Germinal center (tissue), 1 donor: ENCODE data around the gene NUTM2G.
"Not testable (repeated sequence)": the region's sequence is repeated elsewhere in the genome, so short reads cannot be mapped to it uniquely, and the experiment has no call there.

Experiments
- DNase-seq: peaks from one replicate; pipeline ENCODE4 v3.0.0; 2012; ENCODE audit warnings: mixed read lengths, low spot score

NUTM2G gene, protein sequence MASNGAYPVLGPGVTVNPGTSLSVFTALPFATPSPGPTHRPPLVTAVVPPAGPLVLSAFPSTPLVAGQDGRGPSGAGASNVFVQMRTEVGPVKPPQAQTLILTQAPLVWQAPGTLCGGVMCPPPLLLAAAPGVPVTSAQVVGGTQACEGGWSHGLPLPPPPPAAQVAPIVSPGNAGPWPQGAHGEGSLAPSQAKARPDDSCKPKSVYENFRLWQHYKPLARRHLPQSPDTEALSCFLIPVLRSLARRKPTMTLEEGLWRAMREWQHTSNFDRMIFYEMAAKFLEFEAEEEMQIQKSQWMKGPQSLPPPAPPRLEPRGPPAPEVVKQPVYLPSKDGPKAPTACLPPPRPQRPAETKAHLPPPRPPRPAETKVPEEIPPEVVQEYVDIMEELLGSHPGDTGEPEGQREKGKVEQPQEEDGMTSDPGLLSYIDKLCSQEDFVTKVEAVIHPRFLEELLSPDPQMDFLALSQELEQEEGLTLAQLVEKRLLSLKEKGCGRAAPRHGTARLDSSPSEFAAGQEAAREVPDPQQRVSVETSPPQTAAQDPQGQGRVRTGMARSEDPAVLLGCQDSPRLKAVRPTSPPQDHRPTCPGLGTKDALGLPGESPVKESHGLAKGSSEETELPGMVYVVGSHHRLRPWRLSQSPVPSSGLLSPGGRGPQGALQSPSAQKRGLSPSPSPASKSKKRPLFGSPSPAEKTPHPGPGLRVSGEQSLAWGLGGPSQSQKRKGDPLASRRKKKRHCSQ

DNA sequence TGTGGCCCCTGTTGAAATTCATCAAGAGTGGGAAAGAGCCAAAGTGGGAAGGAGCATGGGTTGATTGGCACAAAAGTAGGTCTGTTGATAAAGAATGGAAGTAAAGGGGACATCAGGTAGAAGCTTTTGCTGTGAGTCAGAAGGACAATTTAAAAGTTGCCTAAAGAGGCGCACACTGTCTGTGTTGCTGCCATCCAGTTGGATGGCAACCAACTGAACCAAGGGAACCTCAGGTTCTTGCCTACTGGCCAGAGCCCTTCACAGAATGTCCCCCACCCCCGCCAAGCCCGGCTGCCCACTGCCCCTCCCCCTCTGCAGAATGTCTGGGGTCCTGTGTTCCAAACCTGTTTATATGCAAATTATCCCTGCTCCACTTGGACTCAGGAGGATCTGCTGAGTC lies at the start of gene NUTM2G:
Gene NUTM2G (plus strand): TSS at position 301 of the 400 bp plus-strand sequence. CDS start 182 bp downstream, outside the sequence.
- not testable (repeated sequence) for DNase-seq

DNA sequence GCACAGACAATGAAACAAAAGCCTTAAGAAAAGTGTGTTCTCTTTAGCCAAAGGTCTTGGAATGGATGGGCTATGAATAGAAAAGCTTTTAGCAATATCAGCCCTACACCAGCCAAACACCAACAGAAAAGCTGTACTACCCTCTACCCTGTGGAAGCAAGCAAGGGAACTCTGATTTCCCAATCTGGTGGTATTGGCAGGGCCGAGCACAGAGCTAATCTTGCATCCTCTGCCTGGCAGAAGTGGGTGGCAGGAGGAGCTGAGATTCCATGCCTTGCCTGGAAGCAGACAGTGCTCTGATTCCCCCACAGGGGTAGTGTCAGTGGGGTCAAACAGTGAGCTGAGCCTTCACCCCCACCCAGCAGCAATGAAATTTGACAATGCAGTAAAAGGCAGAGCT lies 44.7 kb upstream of the NUTM2G start:
- DNase-seq = no peak

DNA sequence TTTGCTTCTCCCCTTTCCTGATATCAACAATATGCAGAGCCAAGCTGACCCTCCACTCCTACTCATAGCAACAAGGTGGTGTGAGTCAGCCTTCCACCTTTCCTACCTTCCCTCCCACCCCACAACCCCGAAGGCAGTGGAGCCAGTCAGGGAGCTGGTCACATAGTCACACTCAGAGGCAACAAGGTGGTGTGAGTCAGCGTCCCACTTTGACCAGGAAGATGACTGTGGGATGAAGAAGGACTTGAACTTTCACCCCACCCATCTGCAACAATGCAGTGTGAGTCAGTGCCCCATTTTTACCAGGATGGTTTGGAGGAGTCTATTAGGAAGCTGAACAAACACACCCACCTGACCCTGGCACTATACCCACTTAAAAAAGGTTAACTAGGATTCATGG lies 44.2 kb upstream of the NUTM2G start:
- DNase-seq = no peak

DNA sequence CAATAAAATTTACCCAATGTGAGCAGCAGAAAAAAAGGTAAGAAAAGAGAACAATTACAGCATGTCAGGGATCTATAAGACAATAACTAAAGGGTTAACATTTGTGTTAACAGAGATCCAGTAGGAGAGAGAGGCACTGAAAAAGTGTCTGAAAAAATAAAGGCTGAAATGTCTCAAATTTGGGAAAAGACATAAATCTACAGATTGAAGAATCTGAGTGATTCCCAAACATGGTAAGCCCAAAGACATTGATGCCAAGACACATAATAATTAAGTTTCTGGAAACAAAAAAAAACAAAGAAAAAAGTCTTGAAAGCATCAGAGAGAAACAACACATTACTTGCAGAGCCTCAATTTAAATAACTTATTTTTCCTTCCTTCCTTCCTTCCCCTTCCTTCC lies 43.2 kb upstream of the NUTM2G start:
- no peak for DNase-seq

DNA sequence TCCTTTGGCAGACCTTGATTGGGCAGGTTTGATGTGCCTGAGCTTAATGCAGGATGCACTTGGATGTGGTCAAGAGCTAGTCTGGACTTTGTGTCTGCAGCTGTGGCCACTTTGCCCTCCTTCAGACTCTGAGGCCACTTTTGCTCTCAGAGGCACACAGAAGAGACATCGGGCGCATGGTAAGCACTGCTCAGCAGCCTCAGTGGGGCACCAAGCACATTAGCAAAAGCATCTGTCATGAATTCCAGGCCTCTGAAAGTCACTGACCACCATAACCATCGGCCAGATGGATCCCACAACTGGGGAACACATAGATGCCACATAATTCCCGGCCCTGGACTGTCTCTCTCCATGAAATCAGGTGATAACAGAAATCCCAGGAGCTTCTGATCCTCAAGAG lies 40.1 kb upstream of the NUTM2G start:
- DNase-seq = no peak

DNA sequence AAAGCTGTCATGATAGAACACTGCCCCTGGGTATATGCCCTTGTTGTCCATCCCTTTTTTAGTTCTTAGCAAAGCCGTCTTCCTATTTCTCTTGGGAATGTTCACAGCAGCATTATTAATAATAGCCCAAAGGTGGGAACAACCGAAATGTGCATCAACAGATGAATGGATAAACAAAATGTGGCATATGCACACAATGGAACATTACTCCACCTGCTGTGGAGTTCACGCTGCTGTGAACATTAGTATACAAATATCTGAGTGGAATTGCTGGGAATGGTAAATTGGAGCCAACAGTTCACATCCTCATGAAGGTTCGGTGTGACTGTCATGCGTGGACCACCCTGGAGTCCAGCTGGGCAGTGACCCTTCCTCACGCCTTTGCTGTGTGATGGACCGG lies 36.5 kb upstream of the NUTM2G start:
- DNase-seq = no peak

DNA sequence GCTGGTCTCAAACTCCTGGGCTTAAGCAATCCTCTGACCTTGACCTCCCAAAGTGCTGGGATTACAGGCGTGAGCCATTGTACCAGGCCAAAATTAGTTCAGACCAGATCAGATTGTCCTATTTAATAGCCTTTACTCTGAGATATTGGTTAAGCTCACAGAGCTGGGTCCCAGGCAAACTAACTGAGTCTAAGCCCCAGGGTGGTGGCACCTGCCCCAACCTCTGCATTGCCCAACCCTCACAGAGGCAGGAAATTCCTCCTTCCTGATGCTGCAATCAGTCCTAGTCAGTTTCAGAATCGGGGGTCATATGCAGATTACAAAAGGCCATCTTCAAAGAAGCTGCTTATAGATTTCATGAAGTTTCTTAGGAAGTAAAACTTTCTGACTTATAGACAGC lies 28.6 kb upstream of the NUTM2G start:
- DNase-seq = not testable (repeated sequence)

DNA sequence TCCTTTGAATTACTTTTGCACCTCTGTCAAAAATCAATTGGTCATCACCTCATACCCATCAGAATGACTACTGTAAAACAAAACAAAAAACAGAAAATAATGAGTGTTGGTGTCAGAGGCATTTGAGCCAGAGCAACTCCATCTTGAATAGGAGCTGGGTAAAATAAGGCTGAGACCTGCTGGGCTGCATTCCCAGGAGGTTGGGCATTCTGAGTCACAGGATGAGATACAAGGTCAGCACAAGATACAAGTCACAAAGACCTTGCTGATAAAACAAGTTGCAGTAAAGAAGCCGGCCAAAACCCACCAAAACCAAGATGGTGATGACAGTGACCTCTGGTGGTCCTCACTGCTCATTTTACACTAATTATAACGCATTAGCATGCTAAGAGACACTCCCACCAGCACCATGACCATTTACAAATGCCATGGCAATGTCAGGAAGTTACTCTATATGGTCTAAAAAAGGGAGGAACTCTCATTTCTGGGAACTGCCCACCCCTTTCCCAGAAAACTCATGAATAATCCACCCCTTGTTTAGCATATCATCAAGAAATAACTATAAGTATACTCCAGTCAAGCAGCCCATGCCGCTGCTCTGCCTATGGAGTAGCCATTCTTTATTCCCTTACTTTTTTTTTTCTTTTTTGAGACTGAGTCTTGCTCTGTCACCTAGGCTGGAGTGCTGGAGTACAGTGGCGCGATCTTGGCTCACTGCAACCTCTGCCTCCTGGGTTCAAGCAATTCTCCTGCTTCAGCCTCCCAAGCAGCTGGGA lies 23.5 kb upstream of the NUTM2G start:
- not testable (repeated sequence) for DNase-seq

DNA sequence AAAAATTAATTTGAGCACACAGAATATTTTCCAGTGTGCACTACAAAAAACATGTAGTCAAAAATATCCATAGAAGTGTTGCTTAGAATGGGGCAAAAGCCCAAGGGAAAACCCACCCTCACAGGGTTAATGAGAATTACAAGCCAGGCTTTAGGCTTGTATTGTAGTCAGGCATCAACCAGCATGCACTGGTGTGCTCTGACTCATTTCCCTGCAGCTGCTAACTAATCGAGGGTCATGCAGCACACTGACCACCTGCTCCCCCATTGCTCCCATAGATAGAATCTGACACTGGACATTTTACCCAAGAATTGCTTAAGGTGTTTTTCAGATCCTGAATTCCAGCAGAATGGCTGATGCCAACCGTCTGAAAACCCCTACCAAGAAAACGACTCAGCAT lies 20.2 kb upstream of the NUTM2G start:
- not testable (repeated sequence) for DNase-seq

DNA sequence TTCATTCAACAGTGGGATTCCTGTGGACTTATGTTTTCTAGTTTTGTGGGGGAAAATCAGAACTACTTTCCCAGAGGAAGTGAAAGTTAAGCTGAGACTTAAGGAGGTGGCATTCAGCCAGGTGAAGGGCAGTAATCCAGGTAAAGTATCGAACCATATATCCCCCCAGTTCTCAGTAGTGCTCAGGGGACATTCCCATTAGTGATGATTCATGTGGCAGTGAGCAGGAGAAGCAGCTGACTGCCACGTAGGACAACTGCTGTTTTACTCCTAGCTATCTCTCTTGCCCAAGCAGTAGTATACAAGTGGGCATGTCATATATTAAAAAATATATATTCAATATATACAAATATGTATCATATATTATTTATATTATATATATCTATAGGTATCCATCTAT lies 13.1 kb upstream of the NUTM2G start:
- DNase-seq = not testable (repeated sequence)

DNA sequence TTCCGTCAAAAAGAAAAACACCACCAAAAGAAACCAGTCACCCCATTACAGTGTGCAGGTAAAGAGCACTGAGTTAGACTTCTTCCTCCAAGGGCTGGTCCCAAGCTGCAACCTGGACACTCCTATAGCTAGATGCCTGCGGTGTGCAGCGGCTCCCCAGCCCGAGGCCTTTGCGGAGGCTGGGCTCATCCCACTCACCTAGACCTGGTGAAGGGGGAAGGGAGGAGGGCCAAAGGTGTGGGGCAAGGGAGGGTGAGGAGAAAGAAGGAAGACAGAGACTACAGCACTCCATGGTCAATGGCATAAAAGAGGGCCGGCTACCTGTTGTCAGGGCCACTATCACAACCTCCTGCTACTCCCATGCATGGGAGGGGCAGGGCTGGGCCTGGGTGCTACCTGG lies 12.1 kb upstream of the NUTM2G start:
- not testable (repeated sequence) for DNase-seq

DNA sequence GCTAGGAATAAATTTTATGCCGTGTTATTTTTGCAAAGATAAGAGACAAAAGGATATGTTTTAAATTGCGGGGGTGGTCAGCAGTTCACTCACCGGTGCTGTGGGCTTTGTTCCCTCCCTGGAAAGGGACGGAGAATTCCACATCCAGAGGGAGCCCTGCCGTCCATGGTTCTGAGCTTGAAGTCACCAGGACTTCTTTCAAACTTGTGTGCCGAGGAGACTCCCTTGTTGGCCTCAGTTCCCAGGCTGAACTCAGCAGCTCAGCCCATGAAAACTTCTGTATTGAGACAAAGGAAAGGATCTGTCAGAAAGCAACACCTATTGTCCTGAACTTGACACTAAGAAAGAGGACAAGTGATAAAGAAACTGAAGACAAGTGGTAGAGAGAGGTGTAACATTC lies 10.1 kb upstream of the NUTM2G start:
- DNase-seq = not testable (repeated sequence)

DNA sequence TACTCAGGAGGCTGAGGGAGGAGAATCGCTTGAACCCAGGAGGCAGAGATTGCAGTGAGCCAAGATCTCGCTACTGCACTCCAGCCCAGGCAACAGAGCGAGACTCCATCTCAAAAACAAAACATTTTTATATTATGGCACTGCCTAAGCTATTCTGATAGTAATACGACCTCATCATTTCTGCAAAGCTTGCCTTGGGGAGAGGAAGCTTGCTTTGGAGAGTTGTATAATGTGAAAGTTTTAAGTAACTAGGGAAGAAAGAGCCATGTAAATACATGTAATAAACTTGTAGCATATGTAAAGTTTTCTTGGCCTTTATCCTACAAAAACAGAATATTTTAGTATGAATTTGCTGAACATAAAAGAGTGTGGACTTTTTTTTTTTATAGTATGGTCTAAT lies 7.8 kb upstream of the NUTM2G start:
- not testable (repeated sequence) for DNase-seq

DNA sequence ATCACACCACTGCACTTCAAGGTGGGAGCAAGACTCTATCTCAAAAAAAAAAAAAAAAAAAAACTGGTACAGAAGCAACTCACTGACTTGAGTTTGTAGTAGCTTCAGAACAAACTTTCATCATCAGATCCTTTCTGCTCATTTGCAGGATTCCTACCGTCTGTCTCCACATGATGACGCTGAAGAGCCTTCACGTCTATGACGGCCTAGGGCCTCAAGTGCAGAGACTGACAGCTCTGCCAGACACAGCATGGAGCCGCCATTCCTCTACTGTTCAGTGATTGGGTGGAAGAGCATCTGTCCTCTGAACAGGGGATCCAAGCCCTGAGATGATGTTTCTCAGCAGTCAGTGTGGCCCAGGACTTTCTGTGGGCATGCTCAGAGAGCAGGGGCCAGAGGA lies 3.1 kb upstream of the NUTM2G start:
- not testable (repeated sequence) for DNase-seq

DNA sequence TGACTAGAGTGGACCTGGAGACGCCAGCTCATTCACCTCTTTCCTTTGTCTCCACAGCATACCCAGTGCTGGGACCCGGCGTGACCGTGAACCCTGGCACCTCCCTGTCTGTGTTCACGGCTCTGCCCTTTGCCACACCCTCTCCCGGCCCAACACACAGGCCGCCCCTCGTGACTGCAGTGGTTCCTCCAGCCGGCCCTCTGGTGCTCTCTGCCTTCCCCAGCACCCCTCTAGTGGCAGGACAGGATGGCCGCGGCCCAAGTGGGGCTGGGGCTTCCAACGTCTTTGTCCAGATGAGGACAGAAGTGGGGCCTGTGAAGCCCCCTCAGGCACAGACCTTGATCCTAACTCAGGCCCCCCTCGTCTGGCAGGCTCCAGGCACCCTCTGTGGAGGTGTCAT lies 3.0 kb downstream of the NUTM2G start:
- not testable (repeated sequence) for DNase-seq

DNA sequence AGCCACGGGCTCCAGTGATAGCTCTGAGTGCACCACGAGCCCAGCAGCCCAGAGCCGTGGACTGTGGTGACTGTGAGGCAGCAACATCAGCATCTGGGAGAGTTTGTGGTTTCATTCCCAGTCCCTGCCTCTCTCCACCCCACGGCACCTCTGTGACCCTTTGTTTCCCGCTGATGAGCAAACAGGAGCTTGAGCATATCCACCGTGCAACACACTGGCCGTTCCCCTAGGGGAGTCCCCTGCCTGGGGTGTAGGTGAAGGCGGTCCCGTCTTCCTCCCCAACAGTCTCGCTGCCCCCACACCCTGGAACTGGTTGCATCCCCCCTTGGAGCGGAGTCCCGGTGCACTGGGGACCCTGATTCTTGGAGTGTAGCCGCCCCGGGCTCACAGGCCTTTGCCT lies 5.5 kb downstream of the NUTM2G start:
- not testable (repeated sequence) for DNase-seq

DNA sequence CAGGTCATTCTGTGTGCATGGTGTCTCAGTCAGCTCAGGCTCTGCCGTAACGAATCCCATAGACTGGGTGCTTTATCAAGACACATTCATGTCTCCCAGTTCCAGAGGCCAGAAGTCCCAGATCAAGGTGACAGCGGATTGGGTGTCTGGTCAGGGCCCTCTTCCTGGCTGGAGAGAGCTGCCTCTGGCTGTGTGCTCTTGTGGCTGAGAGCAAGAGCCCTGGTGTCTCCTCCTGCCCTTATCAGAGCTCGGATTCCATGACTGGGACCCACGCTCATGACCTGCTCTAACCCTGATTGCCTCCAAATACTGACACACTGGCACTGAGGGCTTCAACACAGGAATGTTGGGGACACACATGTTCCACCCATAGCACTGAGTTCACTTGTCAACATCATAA lies 6.1 kb downstream of the NUTM2G start:
- not testable (repeated sequence) for DNase-seq

DNA sequence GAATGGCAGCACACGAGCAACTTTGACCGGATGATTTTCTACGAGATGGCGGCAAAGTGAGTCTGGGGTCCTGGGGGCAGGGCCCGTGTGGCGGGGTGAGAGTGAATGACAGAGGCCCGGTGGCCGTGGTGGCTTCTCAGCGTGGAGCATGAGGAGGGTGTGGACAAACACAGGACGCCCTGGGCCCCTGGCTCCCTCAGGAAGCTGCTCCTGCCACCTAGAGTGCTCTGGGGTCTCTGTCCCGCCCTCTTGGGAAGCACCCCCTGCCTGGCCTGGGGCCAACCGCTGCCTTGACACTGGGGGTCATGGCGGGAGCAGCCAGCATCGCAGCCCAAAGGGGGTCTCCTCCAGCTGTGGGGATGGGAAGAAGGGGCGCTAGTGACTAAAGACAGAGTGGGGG lies 6.8 kb downstream of the NUTM2G start:
- not testable (repeated sequence) for DNase-seq

DNA sequence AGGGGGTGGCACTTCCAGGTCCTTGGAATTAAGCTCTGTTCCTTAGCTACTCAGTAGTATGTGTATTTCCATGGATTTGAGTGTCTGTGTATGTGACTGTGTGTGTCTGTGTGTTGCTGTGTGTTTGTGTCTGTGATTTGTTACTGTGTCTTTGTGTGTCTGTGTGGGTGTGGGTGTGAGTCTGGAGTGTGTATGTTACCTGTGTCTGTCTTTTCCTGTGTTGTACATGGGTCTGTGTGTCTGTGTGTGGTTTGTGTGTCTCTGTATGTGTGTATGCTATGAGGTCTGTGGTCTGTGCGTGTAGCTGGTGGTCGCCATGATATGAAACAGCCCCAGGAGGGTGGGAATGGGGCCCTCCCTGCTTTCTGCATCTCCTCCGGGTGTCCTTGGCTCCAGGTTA lies 8.8 kb downstream of the NUTM2G start:
- DNase-seq = not testable (repeated sequence)

DNA sequence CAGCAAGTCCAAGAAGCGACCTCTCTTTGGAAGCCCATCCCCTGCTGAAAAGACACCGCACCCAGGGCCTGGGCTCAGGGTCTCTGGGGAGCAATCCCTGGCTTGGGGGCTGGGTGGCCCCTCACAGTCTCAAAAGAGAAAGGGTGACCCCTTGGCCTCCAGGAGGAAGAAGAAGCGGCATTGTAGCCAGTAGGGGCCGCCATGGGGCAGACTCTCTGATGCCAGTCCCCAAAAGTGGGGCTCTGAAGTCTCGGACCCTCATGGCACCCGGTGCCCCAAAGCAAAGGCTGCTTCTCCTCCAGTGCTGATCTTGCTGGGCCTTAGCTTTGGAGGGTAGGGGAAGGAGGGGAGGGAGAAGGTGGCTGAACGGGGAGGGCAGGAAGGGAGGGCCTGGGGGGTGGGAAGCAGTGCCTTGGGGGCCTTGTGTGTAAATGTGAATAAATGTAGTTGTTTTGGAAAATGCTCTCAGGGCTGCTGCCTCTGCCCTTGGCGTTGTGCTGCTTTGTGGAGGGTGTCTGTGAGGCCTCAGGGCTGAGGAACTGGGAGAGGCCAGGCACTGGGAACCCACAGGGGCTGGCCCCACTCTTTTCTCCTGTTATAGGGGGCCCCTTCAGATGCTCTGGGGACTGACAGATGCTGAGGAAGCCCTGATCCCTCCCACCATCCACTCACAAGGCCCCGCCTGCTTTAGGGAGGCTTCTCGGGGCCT lies 10.5 kb downstream of the NUTM2G start:
- not testable (repeated sequence) for DNase-seq

DNA sequence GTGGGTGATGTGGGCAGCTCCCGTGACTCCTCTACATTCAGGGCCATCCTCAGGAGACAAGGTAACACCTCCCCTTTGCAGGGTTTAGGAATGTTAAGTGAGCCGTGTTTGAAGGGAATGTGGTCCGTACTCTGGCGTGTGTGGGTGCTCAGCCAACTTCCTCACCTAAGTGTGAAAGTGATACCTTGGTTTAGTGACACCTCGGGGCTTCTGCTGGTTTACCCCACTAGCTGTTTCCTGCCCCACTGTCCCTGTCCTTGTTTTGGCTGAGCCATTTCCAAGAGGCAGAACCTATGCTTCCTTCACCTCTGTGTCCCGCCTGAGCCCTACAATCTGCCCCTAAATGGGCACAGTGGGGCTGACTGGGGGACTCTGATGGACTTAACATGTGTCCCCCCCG lies 12.3 kb downstream of the NUTM2G start:
- DNase-seq = not testable (repeated sequence)

DNA sequence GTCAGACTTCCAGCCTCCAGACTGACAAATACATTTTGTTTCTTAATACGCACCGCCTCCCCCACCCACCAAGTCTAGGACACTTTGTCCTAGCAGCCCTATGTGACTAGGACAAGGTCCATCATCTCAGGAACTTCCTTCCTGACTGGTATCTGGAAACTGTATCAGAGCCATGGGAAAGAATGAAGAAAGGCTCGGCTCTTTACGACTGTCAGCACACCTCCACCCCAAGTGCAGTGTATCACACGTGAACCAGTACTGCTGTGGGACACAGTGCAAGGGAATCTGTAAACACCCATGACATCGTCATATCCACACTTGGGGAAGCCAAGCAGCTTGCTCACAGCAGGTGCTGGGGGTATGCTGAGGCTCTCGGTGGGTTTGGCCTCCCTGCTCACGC lies 13.0 kb downstream of the NUTM2G start:
- DNase-seq = not testable (repeated sequence)
